SK-N-SH (cell line): ENCODE results near the gene C17orf50. TPM values are rescaled to one million over a fixed set of nuclear protein-coding genes. Genes with fewer than 3 reads are reported as not detected.
A peak's percentile ranks its signal among the peaks of the same experiment; 100 is the strongest.

Source experiments
- CTCF ChIA-PET: fragments of 300-600, 350-600 bp; formaldehyde crosslinking; extraction: SDS; loops from one replicate; lab custom pipeline; 2021; lab: Yijun Ruan, JAX
- POLR2A ChIA-PET: fragments of 350-600 bp; sonication (Branson Sonifier 250); formaldehyde crosslinking; extraction: SDS; loops from one replicate; lab custom pipeline; 2020; ENCODE audit warnings: antibody characterized with exemption, inconsistent platforms; lab: Yijun Ruan, JAX
- DNase-seq: peaks from one replicate; pipeline ENCODE4 v3.0.0; 2012
- H2AFZ ChIP-seq: fragments of 200-600 bp; sonication (generic); 2 replicates; pipeline ENCODE4 v1.8.1; 2016; ENCODE audit warnings: antibody characterized with exemption, mild to moderate bottlenecking, low read depth
- H3F3A ChIP-seq: fragments of 200-600 bp; sonication (generic); replicated peaks from 2 replicates; pipeline ENCODE3; 2016; ENCODE audit warnings: antibody characterized with exemption, mild to moderate bottlenecking; ENCODE audit not compliant: insufficient read depth
- H3K27ac ChIP-seq, 2 experiments: fragments of 200-500 bp in 1 of 2; fragments of 200-600 bp in 1 of 2; sonication (Bioruptor generic) in 1 of 2; sonication (generic), shearing (Covaris generic) in 1 of 2; 2 replicates each; pipeline versions ENCODE4 v1.5.1 to v1.6.1; 2014 to 2016; ENCODE audit warnings: low read depth in 2 of 2, inconsistent platforms in 1 of 2, low read length in 1 of 2, mild to moderate bottlenecking in 1 of 2, mixed read lengths in 1 of 2
- H3K27me3 ChIP-seq: fragments of 200-600 bp; sonication (generic), shearing (Covaris generic); 2 replicates; pipeline ENCODE4 v1.6.1; 2016; ENCODE audit warnings: mixed run types; ENCODE audit not compliant: insufficient read depth
- H3K36me3 ChIP-seq, 2 experiments: fragments of 200-500 bp in 1 of 2; fragments of 200-600 bp in 1 of 2; sonication (Bioruptor generic) in 1 of 2; sonication (generic) in 1 of 2; replicated peaks in 1 of 2; 2 replicates each; pipeline versions ENCODE3 to v1.5.1; 2014 to 2016; ENCODE audit warnings: low read length in 1 of 2, mild to moderate bottlenecking in 1 of 2; ENCODE audit not compliant: insufficient read depth in 2 of 2, control insufficient read depth in 1 of 2
- H3K4me1 ChIP-seq, 2 experiments: fragments of 200-500 bp in 1 of 2; fragments of 200-600 bp in 1 of 2; sonication (Bioruptor generic) in 1 of 2; sonication (generic), shearing (Covaris generic) in 1 of 2; 2 replicates each; pipeline versions ENCODE4 v1.5.1 to v1.6.1; 2014 to 2016; ENCODE audit warnings: low read depth in 1 of 2, low read length in 1 of 2, mixed run types in 1 of 2; ENCODE audit not compliant: insufficient read depth in 2 of 2, control insufficient read depth in 1 of 2
- H3K4me2 ChIP-seq: fragments of 200-600 bp; sonication (generic), shearing (Covaris generic); 2 replicates; pipeline ENCODE4 v1.6.1; 2017; ENCODE audit warnings: mixed run types
- H3K4me3 ChIP-seq, 2 experiments: fragments of 200-500 bp in 1 of 2; fragments of 200-600 bp in 1 of 2; sonication (Bioruptor generic) in 1 of 2; sonication (generic), shearing (Covaris generic) in 1 of 2; 2 replicates each; pipeline versions ENCODE4 v1.5.1 to v1.8.1; 2014 to 2016; ENCODE audit warnings: low read depth in 2 of 2, inconsistent platforms in 1 of 2, low read length in 1 of 2, mild to moderate bottlenecking in 1 of 2, mixed read lengths in 1 of 2, moderate library complexity in 1 of 2
- H3K79me2 ChIP-seq: fragments of 200-600 bp; sonication (generic); 2 replicates; pipeline ENCODE4 v1.8.1; 2017; ENCODE audit warnings: mild to moderate bottlenecking; ENCODE audit not compliant: insufficient read depth
- H3K9ac ChIP-seq: fragments of 200-600 bp; sonication (generic); 2 replicates; pipeline ENCODE4 v1.6.1; 2017; ENCODE audit warnings: mixed run types
- H3K9me2 ChIP-seq: fragments of 200-600 bp; sonication (generic); 2 replicates; pipeline ENCODE4 v1.6.1; 2017; ENCODE audit warnings: mixed run types
- H3K9me3 ChIP-seq: fragments of 200-600 bp; sonication (generic); 2 replicates; pipeline ENCODE4 v1.6.1; 2017; ENCODE audit warnings: mixed run types, mild to moderate bottlenecking, moderate library complexity
- H4K20me1 ChIP-seq: fragments of 200-600 bp; sonication (generic); 2 replicates; pipeline ENCODE4 v1.6.1; 2017; ENCODE audit warnings: mild to moderate bottlenecking, mixed run types; ENCODE audit not compliant: insufficient read depth
- CHD2 ChIP-seq: fragments of 150-350 bp; IDR thresholded peaks from 2 replicates; pipeline ENCODE4 v1.6.1; 2018; ENCODE audit warnings: low read length; ENCODE audit not compliant: partially characterized antibody
- ELF1 ChIP-seq: IDR thresholded peaks from 2 replicates; pipeline ENCODE4 v1.4.0; 2012
- EP300 ChIP-seq, 2 experiments: IDR thresholded peaks; 2 replicates each; pipeline versions ENCODE4 v1.4.0 to v1.6.1; 2012; ENCODE audit warnings: borderline replicate concordance in 1 of 2, low read depth in 1 of 2, low read length in 1 of 2
- FOSL2 ChIP-seq: IDR thresholded peaks from 2 replicates; pipeline ENCODE4 v1.4.0; 2012; ENCODE audit warnings: low read depth, mild to moderate bottlenecking, moderate library complexity, borderline replicate concordance
- JUND ChIP-seq: IDR thresholded peaks from 2 replicates; pipeline ENCODE4 v1.4.0; 2012
- MAX ChIP-seq: IDR thresholded peaks from 2 replicates; pipeline ENCODE4 v1.4.0; 2012; ENCODE audit warnings: low read depth
- MEF2A ChIP-seq: IDR thresholded peaks from 2 replicates; pipeline ENCODE4 v1.4.0; 2012; ENCODE audit warnings: low read depth, borderline replicate concordance
- MXI1 ChIP-seq: IDR thresholded peaks from 2 replicates; pipeline ENCODE4 v1.6.1; 2012; ENCODE audit warnings: mild to moderate bottlenecking, low read depth, low read length, improper control_type of control experiment
- NFIC ChIP-seq: IDR thresholded peaks from 2 replicates; pipeline ENCODE4 v1.4.0; 2012; ENCODE audit warnings: borderline replicate concordance
- POLR2AphosphoS5 ChIP-seq: IDR thresholded peaks from 2 replicates; pipeline ENCODE4 v1.6.1; 2012; ENCODE audit warnings: low read depth, low read length
- REST ChIP-seq: IDR thresholded peaks from 2 replicates; pipeline ENCODE4 v1.6.1; 2012; ENCODE audit warnings: mild to moderate bottlenecking, low read depth, low read length, moderate library complexity
- RFX5 ChIP-seq: IDR thresholded peaks from 2 replicates; pipeline ENCODE4 v1.6.1; 2012; ENCODE audit warnings: mild to moderate bottlenecking, improper control_type of control experiment, low read length
- SIN3A ChIP-seq: IDR thresholded peaks from 2 replicates; pipeline ENCODE4 v1.6.1; 2012; ENCODE audit warnings: low read depth, mild to moderate bottlenecking, low read length, moderate library complexity, borderline replicate concordance
- TCF12 ChIP-seq: IDR thresholded peaks from 2 replicates; pipeline ENCODE4 v1.4.0; 2012
- USF2 ChIP-seq: fragments of 150-350 bp; IDR thresholded peaks from 2 replicates; pipeline ENCODE4 v1.6.1; 2017; ENCODE audit warnings: antibody characterized with exemption, low read length, low read depth, borderline replicate concordance
- WGBS: methylation state at CpG from one replicate; pipeline ENCODE4 v1.1.6; 2017; ENCODE audit warnings: low lambda C conversion rate; 5-methylcytosine and 5-hydroxymethylcytosine counted together
- polyA plus RNA-seq, 3 experiments: library from polyadenylated mRNA; depleted of rRNA; stranded (reverse); fragments of >200 nt; gene quantifications; 2 replicates each; pipeline ENCODE4 v1.2.3, GENCODE V29; 2012

Gene C17orf50
- polyA plus RNA-seq, 1 of the 3 experiments (the other 2 are of a cell fraction) = 0.05 TPM

- Histone ChIP-seq H3K36me3 (no peaks in the 10 kb centered on the region), H3K79me2 (no peaks in the 10 kb centered on the region), H3K9ac (no peak overlapping the region), H3K4me1 (peaks cover 0 to 48% of the 10 kb centered on the region in 2 experiments; a peak in 3 of 4 replicates), H4K20me1 (no peaks in the 10 kb centered on the region), H3K4me2 (peak overlapping the region; percentile 14; the same call in 1 of the 2 replicates)
- peak; percentile 44 for DNase-seq
- 0% methylated on average over 2 of the region's 2 CpGs for whole genome bisulfite sequencing
- TF ChIP-seq REST (0 out of 2 replicates have a peak, but pooled peaks have one; percentile 7), TCF12 (peak; percentile 24; the same call in 1 of the 2 replicates), MAX (no peak), FOSL2 (peak; percentile 53; the same call in 1 of the 2 replicates)
- TF ChIP-seq, all 33 proteins: peak for 3
- ChIA-PET CTCF (interaction anchor here (0.9 to 6.6 kb wide), 7 partner anchors 11 to 175 kb away, joined by 3 to 100 read pairs (median 10); partner anchors contain the start of gene TAF15), POLR2A (interaction anchor here (0.6 to 1.2 kb wide), 4 partner anchors 11 to 21 kb away, joined by 3 to 7 read pairs (median 4); partner anchors contain the start of gene TAF15)
- H3K9me2 ChIP-seq = no peaks in the 10 kb centered on the region
- peaks cover 9% of the 10 kb centered on the region for H3F3A ChIP-seq
- no peaks in the 10 kb centered on the region for H3K9me3 ChIP-seq
- H3K27ac ChIP-seq = peak overlapping the region; percentile 63 to 79
- H3K27me3 ChIP-seq = peaks cover 15% of the 10 kb centered on the region
- no peak overlapping the region for H3K4me3 ChIP-seq
- peak overlapping the region; percentile 20; the same call in 1 of the 2 replicates for H2AFZ ChIP-seq
Observed at GRCh38 chr17:35788477-35789368, 28.0 kb downstream of the C17orf50 start.

- Histone ChIP-seq H3K4me2 (no peak overlapping the region), H3K9ac (no peak overlapping the region), H4K20me1 (no peaks in the 10 kb centered on the region), H3K27me3 (peaks cover 33% of the 10 kb centered on the region), H3K36me3 (no peaks in the 10 kb centered on the region), H3K4me1 (peaks cover 0 to 47% of the 10 kb centered on the region in 2 experiments; a peak in 3 of 4 replicates), H3K4me3 (no peak overlapping the region), H3K9me2 (no peaks in the 10 kb centered on the region), H3K27ac (no peak overlapping the region), H3F3A (peaks cover 9% of the 10 kb centered on the region), H3K79me2 (no peaks in the 10 kb centered on the region), H3K9me3 (no peaks in the 10 kb centered on the region), H2AFZ (no peak overlapping the region)
- POLR2A ChIA-PET = no interaction called here
- CTCF ChIA-PET = interaction anchor here (1.2 to 7.0 kb wide), 2 partner anchors 25 to 46 kb away, joined by 3 to 99 read pairs; no protein-coding TSS in a partner anchor
- 85% methylated on average over 3 of the region's 3 CpGs for WGBS
- DNase-seq = no peak
- no peak for TF ChIP-seq MXI1
- TF ChIP-seq RFX5 = no peak
- TF ChIP-seq NFIC = no peak
- TF ChIP-seq EP300 (IDR thresholded peaks at IDR 0.05; ENCODE audit: borderline replicate concordance in 1 of 2, low read depth in 1 of 2, low read length in 1 of 2) = no peak
- TF ChIP-seq USF2 = no peak
- no peak for TF ChIP-seq REST
- no peak for TF ChIP-seq ELF1
- TF ChIP-seq JUND = no peak
- TF ChIP-seq POLR2AphosphoS5 = no peak
- no peak for TF ChIP-seq MAX
- no peak for TF ChIP-seq FOSL2
- TF ChIP-seq TCF12 = no peak
- TF ChIP-seq MEF2A = no peak
- no peak for TF ChIP-seq CHD2
- TF ChIP-seq SIN3A = no peak
Observed at GRCh38 chr17:35790841-35791240, 30.2 kb downstream of the C17orf50 start.
